ENCODE data around the gene MYH7.

DNA sequence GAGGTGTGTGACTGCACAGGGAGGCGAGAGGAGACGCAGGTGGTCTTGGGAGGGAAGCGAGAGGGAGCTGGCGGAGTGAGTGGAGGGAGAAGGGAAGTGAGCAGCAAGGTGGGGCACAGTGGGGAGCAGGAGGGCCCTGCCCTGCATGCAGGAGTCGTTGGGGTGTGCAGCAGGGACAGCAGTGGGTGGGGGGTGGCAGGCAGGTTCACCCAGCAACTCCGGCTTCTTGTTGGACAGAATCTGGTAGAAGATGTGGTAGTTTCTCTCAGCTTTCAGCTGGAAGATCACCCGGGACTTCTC, 32.4 kb downstream of the MYH7 start:
- no peak for TF ChIP-seq POLR2A (IDR thresholded peaks at IDR 0.05; ENCODE audit: low read length)
- TF ChIP-seq, protein P1, sequence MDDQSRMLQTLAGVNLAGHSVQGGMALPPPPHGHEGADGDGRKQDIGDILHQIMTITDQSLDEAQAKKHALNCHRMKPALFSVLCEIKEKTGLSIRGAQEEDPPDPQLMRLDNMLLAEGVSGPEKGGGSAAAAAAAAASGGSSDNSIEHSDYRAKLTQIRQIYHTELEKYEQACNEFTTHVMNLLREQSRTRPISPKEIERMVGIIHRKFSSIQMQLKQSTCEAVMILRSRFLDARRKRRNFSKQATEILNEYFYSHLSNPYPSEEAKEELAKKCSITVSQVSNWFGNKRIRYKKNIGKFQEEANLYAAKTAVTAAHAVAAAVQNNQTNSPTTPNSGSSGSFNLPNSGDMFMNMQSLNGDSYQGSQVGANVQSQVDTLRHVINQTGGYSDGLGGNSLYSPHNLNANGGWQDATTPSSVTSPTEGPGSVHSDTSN (IDR thresholded peaks at IDR 0.05): no peak
- TF ChIP-seq, protein P2, sequence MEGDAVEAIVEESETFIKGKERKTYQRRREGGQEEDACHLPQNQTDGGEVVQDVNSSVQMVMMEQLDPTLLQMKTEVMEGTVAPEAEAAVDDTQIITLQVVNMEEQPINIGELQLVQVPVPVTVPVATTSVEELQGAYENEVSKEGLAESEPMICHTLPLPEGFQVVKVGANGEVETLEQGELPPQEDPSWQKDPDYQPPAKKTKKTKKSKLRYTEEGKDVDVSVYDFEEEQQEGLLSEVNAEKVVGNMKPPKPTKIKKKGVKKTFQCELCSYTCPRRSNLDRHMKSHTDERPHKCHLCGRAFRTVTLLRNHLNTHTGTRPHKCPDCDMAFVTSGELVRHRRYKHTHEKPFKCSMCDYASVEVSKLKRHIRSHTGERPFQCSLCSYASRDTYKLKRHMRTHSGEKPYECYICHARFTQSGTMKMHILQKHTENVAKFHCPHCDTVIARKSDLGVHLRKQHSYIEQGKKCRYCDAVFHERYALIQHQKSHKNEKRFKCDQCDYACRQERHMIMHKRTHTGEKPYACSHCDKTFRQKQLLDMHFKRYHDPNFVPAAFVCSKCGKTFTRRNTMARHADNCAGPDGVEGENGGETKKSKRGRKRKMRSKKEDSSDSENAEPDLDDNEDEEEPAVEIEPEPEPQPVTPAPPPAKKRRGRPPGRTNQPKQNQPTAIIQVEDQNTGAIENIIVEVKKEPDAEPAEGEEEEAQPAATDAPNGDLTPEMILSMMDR (IDR thresholded peaks at IDR 0.05): no peak
- TF ChIP-seq RNF2 (IDR thresholded peaks at IDR 0.05; ENCODE audit: borderline replicate concordance, low read depth): no peak
- TF ChIP-seq, protein P3, sequence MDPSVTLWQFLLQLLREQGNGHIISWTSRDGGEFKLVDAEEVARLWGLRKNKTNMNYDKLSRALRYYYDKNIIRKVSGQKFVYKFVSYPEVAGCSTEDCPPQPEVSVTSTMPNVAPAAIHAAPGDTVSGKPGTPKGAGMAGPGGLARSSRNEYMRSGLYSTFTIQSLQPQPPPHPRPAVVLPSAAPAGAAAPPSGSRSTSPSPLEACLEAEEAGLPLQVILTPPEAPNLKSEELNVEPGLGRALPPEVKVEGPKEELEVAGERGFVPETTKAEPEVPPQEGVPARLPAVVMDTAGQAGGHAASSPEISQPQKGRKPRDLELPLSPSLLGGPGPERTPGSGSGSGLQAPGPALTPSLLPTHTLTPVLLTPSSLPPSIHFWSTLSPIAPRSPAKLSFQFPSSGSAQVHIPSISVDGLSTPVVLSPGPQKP (IDR thresholded peaks at IDR 0.05; ENCODE audit: low read depth, low read length): no peak
- TF ChIP-seq RCOR1 (IDR thresholded peaks at IDR 0.05; ENCODE audit: low read depth, low read length): no peak
- TF ChIP-seq MYC (IDR thresholded peaks at IDR 0.05; ENCODE audit: borderline replicate concordance, low read length): no peak
- TF ChIP-seq SMC3 (IDR thresholded peaks at IDR 0.05): no peak

All from A549 (cell line).